Cerebellar cortex (tissue), 1 donor: ENCODE measurements around the gene ATP2B3.

ENCODE experiments used
- DNase-seq: peaks from one replicate; pipeline ENCODE4 v3.0.0-alpha.2; 2015; ENCODE audit warnings: low spot score

The ATP2B3 gene

GRCh38 chrX:153510383-153510782 is 7.1 kb upstream of the ATP2B3 start:
- no peak for DNase-seq

- DNase-seq: no peak
These were observed 5.5 kb upstream of the ATP2B3 start for GRCh38 chrX:153511784-153512500.

GRCh38 chrX:153512501-153512893 is 4.9 kb upstream of the ATP2B3 start:
- DNase-seq: no peak

- no peak for DNase-seq
These were observed 4.2 kb upstream of the ATP2B3 start for GRCh38 chrX:153513265-153513664.

GRCh38 chrX:153514259-153514658 is 3.2 kb upstream of the ATP2B3 start:
- DNase-seq: no peak

GRCh38 chrX:153515435-153515834 is 2.0 kb upstream of the ATP2B3 start:
- no peak for DNase-seq

GRCh38 chrX:153516073-153516472 is 1.4 kb upstream of the ATP2B3 start:
- DNase-seq: no peak

- no peak for DNase-seq
These were observed 748 bp downstream of the ATP2B3 start for GRCh38 chrX:153517946-153518834.

GRCh38 chrX:153519569-153520286 is 2.3 kb downstream of the ATP2B3 start:
- peak; percentile 34 for DNase-seq

GRCh38 chrX:153520287-153520917 is 3.0 kb downstream of the ATP2B3 start:
- DNase-seq: no peak

GRCh38 chrX:153521034-153521433 is 3.6 kb downstream of the ATP2B3 start:
- peak; percentile 86 for DNase-seq

GRCh38 chrX:153522259-153522658 is 4.8 kb downstream of the ATP2B3 start:
- DNase-seq: peak; percentile 32

- DNase-seq: peak; percentile 74
These were observed 5.8 kb downstream of the ATP2B3 start for GRCh38 chrX:153523269-153523668.

GRCh38 chrX:153524234-153524633 is 6.8 kb downstream of the ATP2B3 start:
- DNase-seq: no peak

- no peak for DNase-seq
These were observed 8.0 kb downstream of the ATP2B3 start for GRCh38 chrX:153525451-153525850.

GRCh38 chrX:153526042-153526441 is 8.6 kb downstream of the ATP2B3 start:
- DNase-seq: no peak

GRCh38 chrX:153526801-153527200 is 9.4 kb downstream of the ATP2B3 start:
- no peak for DNase-seq

- DNase-seq: no peak
These were observed 9.8 kb downstream of the ATP2B3 start for GRCh38 chrX:153527208-153527607.

- no peak for DNase-seq
These were observed 13.1 kb downstream of the ATP2B3 start for GRCh38 chrX:153530411-153531129.

- no peak for DNase-seq
These were observed 15.6 kb downstream of the ATP2B3 start for GRCh38 chrX:153533091-153533490.

GRCh38 chrX:153537080-153537479 is 19.6 kb downstream of the ATP2B3 start:
- DNase-seq: no peak
